Measurements from ENCODE around the gene C16orf54. TPM values are rescaled to one million over a fixed set of nuclear protein-coding genes. Genes with fewer than 3 reads are reported as not detected.
"Not testable (repeated sequence)": the region's sequence is repeated elsewhere in the genome, so short reads cannot be mapped to it uniquely, and the experiment has no call there.

The C16orf54 gene
- total RNA-seq, 1 experiment from 2014 or later: not detected

- Histone ChIP-seq H3K9me2 (ENCODE audit: insufficient read depth) (no peaks in the 10 kb centered on the region), H3K4me3 (no peak overlapping the region), H3K79me2 (ENCODE audit: low read depth) (no peaks in the 10 kb centered on the region), H3K36me3 (ENCODE audit: low read depth) (no peaks in the 10 kb centered on the region), H3F3A (ENCODE audit: insufficient read depth, low read depth) (peaks cover 35% of the 10 kb centered on the region), H3K4me1 (replicated peaks; ENCODE audit: insufficient read depth) (peaks cover 56% of the 10 kb centered on the region), H4K20me1 (ENCODE audit: insufficient read depth) (no peaks in the 10 kb centered on the region), H3K27ac (no peak overlapping the region), H3K27me3 (ENCODE audit: insufficient read depth, low read depth) (no peaks in the 10 kb centered on the region), H3K9me3 (ENCODE audit: insufficient read depth, low read depth) (no peaks in the 10 kb centered on the region), H3K4me2 (no peak overlapping the region), H2AFZ (no peak overlapping the region)
- intact Hi-C loops (cut with micrococcal nuclease; ENCODE audit: unreplicated experiment): no loop called here
- TF ChIP-seq EZH2 (IDR thresholded peaks at IDR 0.05; ENCODE audit: low read depth): no peak
- no peak for DNase-seq
- ChIA-PET CTCF (no interaction called here), POLR2A (ENCODE audit: unreplicated experiment) (no interaction called here)
- BruUV-seq (replicated peaks): no TSS peak
Measured at GRCh38 chr16:29774730-29775129, 28.9 kb upstream of the C16orf54 start.

GRCh38 chr16:29772330-29772729 is 26.5 kb upstream of the C16orf54 start:
- not testable (repeated sequence) for H3K9me2 ChIP-seq (ENCODE audit: insufficient read depth); BruUV-seq (replicated peaks)
- CTCF ChIA-PET: interaction anchor here (1.0 kb wide), 1 partner anchor 12 kb away, joined by 11 read pairs; no protein-coding TSS in a partner anchor

GRCh38 chr16:29770250-29770929 is 24.6 kb upstream of the C16orf54 start:
- no peaks in the 10 kb centered on the region for H3K9me3 ChIP-seq (ENCODE audit: insufficient read depth, low read depth)
- H3K79me2 ChIP-seq (ENCODE audit: low read depth): no peaks in the 10 kb centered on the region
- no peak overlapping the region for H3K27ac ChIP-seq
- H3K4me1 ChIP-seq (replicated peaks; ENCODE audit: insufficient read depth): peaks cover 24% of the 10 kb centered on the region
- TF ChIP-seq CTCF (conservative IDR thresholded peaks at IDR 0.05): no peak
- no peak for TF ChIP-seq EZH2 (IDR thresholded peaks at IDR 0.05; ENCODE audit: low read depth)
- intact Hi-C loops (cut with micrococcal nuclease; ENCODE audit: unreplicated experiment): no loop called here
- no peaks in the 10 kb centered on the region for H3K9me2 ChIP-seq (ENCODE audit: insufficient read depth)
- no peak overlapping the region for H3K4me2 ChIP-seq
- ChIA-PET POLR2A (ENCODE audit: unreplicated experiment) (no interaction called here), CTCF (interaction anchor here (0.5 to 0.6 kb wide), 2 partner anchors 12 to 42 kb away, joined by 6 read pairs; no protein-coding TSS in a partner anchor)
- no peaks in the 10 kb centered on the region for H4K20me1 ChIP-seq (ENCODE audit: insufficient read depth)
- no peaks in the 10 kb centered on the region for H3K27me3 ChIP-seq (ENCODE audit: insufficient read depth, low read depth)
- H3K4me3 ChIP-seq: no peak overlapping the region
- H3F3A ChIP-seq (ENCODE audit: insufficient read depth, low read depth): peaks cover 11% of the 10 kb centered on the region
- H3K36me3 ChIP-seq (ENCODE audit: low read depth): no peaks in the 10 kb centered on the region
- no TSS peak for BruUV-seq (replicated peaks)
- no peak for DNase-seq
- no peak overlapping the region for H2AFZ ChIP-seq

More at GRCh38 chr16:29772330-29772729, 26.5 kb upstream of the C16orf54 start:
- H3F3A ChIP-seq (ENCODE audit: insufficient read depth, low read depth): peaks cover 11% of the 10 kb centered on the region; the same call in 1 of the 2 replicates
- H3K4me2 ChIP-seq; H3K36me3 ChIP-seq (ENCODE audit: low read depth); POLR2A ChIA-PET (ENCODE audit: unreplicated experiment); H3K27me3 ChIP-seq (ENCODE audit: insufficient read depth, low read depth); H3K27ac ChIP-seq; H3K4me3 ChIP-seq; DNase-seq; H3K9me3 ChIP-seq (ENCODE audit: insufficient read depth, low read depth); intact Hi-C loops (cut with micrococcal nuclease; ENCODE audit: unreplicated experiment); H3K79me2 ChIP-seq (ENCODE audit: low read depth); H4K20me1 ChIP-seq (ENCODE audit: insufficient read depth); H2AFZ ChIP-seq: not testable (repeated sequence)
- H3K4me1 ChIP-seq (replicated peaks; ENCODE audit: insufficient read depth): peaks cover 37% of the 10 kb centered on the region

- no peaks in the 10 kb centered on the region for H3K79me2 ChIP-seq (ENCODE audit: low read depth)
- H3K27ac ChIP-seq: no peak overlapping the region
- CTCF ChIA-PET: no interaction called here
- H3F3A ChIP-seq (ENCODE audit: insufficient read depth, low read depth): peaks cover 20% of the 10 kb centered on the region
- H3K9me2 ChIP-seq (ENCODE audit: insufficient read depth): no peaks in the 10 kb centered on the region
- H3K9me3 ChIP-seq (ENCODE audit: insufficient read depth, low read depth): no peaks in the 10 kb centered on the region
- no TSS peak for BruUV-seq (replicated peaks)
- DNase-seq: no peak
- H2AFZ ChIP-seq: no peak overlapping the region
- no peak overlapping the region for H3K4me3 ChIP-seq
- POLR2A ChIA-PET (ENCODE audit: unreplicated experiment): no interaction called here
- intact Hi-C loops (cut with micrococcal nuclease; ENCODE audit: unreplicated experiment): no loop called here
- TF ChIP-seq EZH2 (IDR thresholded peaks at IDR 0.05; ENCODE audit: low read depth) (no peak), CTCF (conservative IDR thresholded peaks at IDR 0.05) (no peak)
- H3K4me2 ChIP-seq: no peak overlapping the region
- H3K27me3 ChIP-seq (ENCODE audit: insufficient read depth, low read depth): no peaks in the 10 kb centered on the region
- H3K4me1 ChIP-seq (replicated peaks; ENCODE audit: insufficient read depth): peaks cover 28% of the 10 kb centered on the region
- H3K36me3 ChIP-seq (ENCODE audit: low read depth): no peaks in the 10 kb centered on the region
- no peaks in the 10 kb centered on the region for H4K20me1 ChIP-seq (ENCODE audit: insufficient read depth)
Measured at GRCh38 chr16:29769507-29769906, 23.7 kb upstream of the C16orf54 start.

Data from PC-9 (cell line).